NK-92 (cell line): ENCODE results near the gene STIM1.

ENCODE experiments used
- DNase-seq: peaks from one replicate; lab custom pipeline; 2025; ENCODE audit not compliant: unreplicated experiment; lab: John Stamatoyannopoulos, UW

The STIM1 gene

DNA sequence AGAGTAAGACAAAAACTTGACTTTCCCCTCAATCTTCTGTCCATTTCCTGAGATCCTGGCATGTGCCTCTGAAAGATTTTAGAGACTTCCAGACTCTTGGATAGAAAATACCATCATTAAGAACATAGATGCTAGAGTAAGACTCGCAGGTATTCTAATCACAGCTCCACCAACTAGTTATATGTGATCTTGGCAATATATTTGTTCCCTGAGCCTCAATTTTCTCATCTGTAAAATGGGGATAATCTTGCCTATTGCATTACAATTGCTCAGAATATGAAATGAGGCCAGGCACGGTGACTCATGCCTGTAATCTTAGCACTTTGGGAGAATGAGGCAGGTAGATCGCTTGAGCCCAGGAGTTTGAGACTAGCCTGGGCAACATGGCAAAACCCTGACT, 25.4 kb upstream of the STIM1 start:
- DNase-seq: no peak

DNA sequence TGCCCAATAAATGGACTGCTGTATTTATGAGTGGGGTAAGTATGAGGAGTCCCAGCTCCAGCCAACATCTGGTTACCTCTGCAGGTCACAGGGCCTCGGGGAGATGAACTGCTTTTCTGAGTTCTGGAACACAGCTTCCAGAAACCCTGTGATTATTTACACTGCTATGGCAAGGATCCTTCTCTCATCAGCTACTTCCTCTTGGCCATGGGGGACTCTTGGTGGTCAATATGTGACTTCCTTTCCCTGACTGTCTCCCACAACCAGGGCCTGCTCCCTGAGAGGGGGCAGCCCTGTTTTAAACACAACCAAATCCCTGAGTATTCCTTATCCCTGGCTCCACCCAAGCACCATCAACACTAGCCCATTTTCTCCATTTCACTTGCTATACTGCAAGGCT, 24.7 kb upstream of the STIM1 start:
- DNase-seq: no peak

GRCh38 chr11:3831378-3832239, 23.9 kb upstream of the STIM1 start:
- DNase-seq: no peak

- no peak for DNase-seq
Observed at GRCh38 chr11:3832816-3833215, 22.6 kb upstream of the STIM1 start.

- no peak for DNase-seq
Observed at GRCh38 chr11:3833449-3833848, 22.0 kb upstream of the STIM1 start.

- DNase-seq: no peak
Observed at GRCh38 chr11:3834349-3834663, 21.2 kb upstream of the STIM1 start.

GRCh38 chr11:3834664-3835461, 20.6 kb upstream of the STIM1 start:
- DNase-seq: no peak

DNA sequence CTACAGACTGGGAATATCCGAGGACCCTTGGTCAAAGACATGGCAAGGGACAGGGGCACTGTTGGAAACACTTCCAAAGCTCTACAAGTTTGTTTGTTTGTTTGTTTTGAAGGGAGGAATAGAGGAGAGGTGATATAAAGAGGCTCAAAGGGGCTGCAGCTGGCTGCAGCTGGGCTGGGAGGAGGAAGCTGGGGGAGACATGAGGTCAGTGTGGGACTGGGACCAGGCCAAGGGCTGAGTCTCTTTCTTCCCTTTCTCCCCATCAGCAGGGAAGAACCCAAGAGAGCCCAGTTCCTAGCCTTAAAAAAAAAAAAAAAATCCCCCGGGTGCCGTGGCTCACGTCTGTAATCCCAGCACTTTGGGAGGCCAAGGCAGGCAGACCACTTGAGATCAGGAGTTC, 19.7 kb upstream of the STIM1 start:
- no peak for DNase-seq

GRCh38 chr11:3836903-3837302, 18.6 kb upstream of the STIM1 start:
- DNase-seq: no peak

- DNase-seq: no peak
Observed at GRCh38 chr11:3837793-3838192, 17.7 kb upstream of the STIM1 start.

GRCh38 chr11:3838504-3838903, 17.0 kb upstream of the STIM1 start:
- DNase-seq: no peak

DNA sequence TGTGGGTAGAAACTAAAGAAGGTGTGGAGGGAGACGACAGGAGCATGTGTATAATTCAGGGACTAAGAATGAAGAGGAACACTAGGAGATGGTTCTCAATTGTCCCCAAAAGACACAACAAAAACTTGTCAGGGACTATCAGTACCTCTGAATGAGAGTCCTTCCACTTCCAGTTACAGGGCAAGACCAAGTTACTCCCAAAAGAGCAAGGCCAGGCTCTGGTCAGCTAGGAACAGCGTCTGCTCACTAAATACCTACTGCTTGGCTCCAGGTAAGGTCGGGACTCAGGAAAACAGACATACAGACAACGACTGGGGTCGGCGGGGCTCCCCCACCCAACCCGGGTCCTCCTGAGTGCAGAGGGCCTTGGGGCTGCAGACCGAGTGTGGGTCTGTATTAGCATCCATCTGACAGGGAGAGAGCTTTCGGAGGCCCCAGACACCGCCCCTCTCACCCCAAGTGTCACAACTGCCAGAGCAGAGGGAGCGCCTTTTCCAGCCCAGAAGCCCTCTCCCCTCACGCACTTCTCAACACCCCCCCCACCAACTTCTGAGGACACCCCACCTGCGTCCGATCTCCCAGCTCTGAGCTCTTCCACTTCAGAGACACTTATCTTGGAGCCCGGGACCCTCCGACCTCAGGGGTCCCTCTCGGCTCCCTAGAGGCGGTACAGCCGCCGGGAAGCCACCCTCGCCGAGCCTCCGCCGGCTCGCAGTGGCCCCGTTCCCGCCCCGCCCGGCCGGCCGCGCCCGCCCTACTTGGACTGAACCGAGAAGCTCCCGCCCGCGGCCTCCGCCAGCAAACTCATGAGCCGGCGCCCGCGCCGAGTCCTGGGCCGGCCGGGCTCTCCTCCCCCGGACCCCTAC, 15.2 kb upstream of the STIM1 start:
- no peak for DNase-seq

DNA sequence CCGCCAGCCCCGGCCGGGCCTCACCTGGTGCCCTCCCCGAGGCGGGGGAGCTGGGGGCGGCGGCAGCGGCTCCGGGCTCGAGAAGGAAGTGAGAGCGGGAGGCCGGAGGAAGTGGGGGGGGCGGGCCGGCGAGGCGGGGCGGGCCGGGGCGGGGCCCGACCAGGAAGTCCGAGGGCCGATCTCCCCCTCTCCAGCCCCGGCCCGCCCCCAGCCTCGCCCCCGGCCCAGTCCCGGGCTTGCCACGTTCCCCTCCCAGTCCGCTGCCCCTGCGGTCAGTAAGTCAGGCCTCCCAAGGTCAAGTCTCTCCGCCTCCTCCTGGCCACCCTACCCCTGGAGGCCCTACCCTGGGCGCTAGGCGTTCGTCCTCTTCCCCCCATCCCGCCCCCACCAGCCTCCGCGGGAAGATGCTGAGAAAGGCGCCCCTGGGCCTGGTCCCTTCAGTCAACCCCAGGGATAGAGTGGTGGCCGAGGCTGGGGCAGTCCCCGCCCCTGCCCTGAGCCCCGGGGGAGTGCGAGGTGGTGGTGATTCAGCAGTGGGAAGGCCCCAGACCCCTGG, 14.5 kb upstream of the STIM1 start, which contains the start of gene RHOG:
Gene RHOG, minus strand, starts transcription at position 90 of the 556 bp plus-strand sequence. CDS start 12,821 bp downstream, outside the sequence.
- no peak for DNase-seq

- peak; percentile 59 for DNase-seq
Observed at GRCh38 chr11:3841426-3842350, 13.8 kb upstream of the STIM1 start.

- DNase-seq: no peak
Observed at GRCh38 chr11:3843326-3843725, 12.1 kb upstream of the STIM1 start.

GRCh38 chr11:3845246-3845645, 10.2 kb upstream of the STIM1 start:
- no peak for DNase-seq

- no peak for DNase-seq
Observed at GRCh38 chr11:3845670-3846069, 9.8 kb upstream of the STIM1 start.

- DNase-seq: no peak
Observed at GRCh38 chr11:3849297-3849874, 6.1 kb upstream of the STIM1 start.

- no peak for DNase-seq
Observed at GRCh38 chr11:3853545-3853842, 2.0 kb upstream of the STIM1 start.
